SU-DHL-6 (cell line): ENCODE measurements around the gene C1orf232.

ENCODE experiments used
- EZH2phosphoT487 ChIP-seq: fragments of 200-600 bp; sonication (generic), shearing (Covaris generic); conservative IDR thresholded peaks from 2 replicates; pipeline ENCODE4 v1.6.1; 2018; ENCODE audit warnings: mild to moderate bottlenecking, antibody characterized with exemption, low read length, moderate library complexity, mixed read lengths
- TF ChIP-seq, protein P1 (sequence below): fragments of 200-600 bp; sonication (generic); IDR thresholded peaks from one replicate; pipeline ENCODE4 v1.5.1; 2017; ENCODE audit warnings: antibody characterized with exemption, mild to moderate bottlenecking, low read length, moderate library complexity; ENCODE audit not compliant: insufficient read depth, poor library complexity, severe bottlenecking

DNA sequence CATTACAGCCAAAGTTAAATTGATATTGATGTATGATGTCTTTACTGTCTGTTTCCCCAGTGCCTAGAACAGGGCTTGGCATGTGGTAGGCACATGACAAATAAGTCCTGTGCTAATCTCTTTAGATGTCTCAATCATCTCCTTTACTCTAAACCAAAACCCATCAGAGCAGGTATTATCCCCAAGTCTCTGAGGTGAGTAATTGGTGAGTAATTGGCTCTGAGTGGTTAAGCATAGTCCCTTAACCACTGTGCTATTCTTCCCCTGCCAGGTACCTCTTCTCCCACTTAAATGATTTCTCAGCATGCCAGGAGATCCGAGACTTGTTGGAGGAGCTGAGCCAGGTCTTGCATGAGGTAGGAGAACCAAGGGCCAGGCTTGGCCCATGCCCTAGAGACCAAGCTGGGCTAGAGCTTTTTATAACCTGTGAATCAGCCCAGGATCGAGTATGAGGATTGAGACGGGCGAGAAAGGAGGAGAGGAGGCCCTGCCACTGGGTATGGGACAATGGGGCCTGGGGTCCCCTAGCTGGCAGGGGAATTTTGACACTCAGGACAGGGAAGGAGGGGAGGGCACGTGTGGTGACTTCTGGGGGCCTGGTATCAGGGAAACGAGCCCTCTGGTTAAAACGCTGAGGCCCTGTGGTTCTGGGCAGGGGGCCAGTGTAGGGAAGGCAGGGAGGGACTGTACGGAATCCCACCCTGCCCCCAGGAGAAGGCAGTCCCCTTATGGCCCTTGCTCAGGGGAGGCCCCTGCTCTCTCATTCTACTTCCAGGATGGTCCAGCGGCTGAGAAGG is 13.0 kb upstream of the C1orf232 start:
- TF ChIP-seq, protein P1, sequence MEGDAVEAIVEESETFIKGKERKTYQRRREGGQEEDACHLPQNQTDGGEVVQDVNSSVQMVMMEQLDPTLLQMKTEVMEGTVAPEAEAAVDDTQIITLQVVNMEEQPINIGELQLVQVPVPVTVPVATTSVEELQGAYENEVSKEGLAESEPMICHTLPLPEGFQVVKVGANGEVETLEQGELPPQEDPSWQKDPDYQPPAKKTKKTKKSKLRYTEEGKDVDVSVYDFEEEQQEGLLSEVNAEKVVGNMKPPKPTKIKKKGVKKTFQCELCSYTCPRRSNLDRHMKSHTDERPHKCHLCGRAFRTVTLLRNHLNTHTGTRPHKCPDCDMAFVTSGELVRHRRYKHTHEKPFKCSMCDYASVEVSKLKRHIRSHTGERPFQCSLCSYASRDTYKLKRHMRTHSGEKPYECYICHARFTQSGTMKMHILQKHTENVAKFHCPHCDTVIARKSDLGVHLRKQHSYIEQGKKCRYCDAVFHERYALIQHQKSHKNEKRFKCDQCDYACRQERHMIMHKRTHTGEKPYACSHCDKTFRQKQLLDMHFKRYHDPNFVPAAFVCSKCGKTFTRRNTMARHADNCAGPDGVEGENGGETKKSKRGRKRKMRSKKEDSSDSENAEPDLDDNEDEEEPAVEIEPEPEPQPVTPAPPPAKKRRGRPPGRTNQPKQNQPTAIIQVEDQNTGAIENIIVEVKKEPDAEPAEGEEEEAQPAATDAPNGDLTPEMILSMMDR, result no peak
- TF ChIP-seq EZH2phosphoT487, result no peak
